ENCODE data around the gene PIR. TPM values are rescaled to one million over a fixed set of nuclear protein-coding genes. Genes with fewer than 3 reads are reported as not detected.

The PIR gene
- polyA plus RNA-seq (2013, experiment 1 of 2; ENCODE audit: insufficient read length): 10.4 TPM
- polyA plus RNA-seq (2013, experiment 2 of 2; ENCODE audit: insufficient read length): 8.7 TPM

- peak; percentile 75 for DNase-seq
Observed at GRCh38 chrX:15493118-15493962, at the start of gene PIR. Gene PIR (minus strand): TSS chrX:15493333. CDS start chrX:15491257, 2,076 bp downstream.

DNA sequence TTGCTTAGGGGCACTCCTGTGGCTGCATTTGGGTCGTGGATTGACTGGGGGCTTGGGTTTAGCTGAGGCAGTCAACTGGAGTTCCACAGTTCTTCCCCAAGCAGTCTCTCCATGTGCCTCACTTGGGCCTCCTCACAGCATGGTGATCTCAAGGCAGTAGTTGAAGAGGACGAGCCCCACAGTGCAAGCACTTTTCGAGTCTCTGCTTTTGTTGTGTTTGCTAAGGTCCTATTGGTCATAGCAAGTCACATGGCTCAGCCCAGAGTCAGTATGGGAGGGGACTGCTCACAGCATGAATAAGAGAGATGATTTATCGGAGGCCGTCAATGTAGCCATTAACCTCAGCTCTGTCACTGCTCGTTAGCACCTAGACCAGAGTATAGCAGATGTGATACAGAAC lies 37.2 kb upstream of the PIR start:
- DNase-seq: no peak

DNA sequence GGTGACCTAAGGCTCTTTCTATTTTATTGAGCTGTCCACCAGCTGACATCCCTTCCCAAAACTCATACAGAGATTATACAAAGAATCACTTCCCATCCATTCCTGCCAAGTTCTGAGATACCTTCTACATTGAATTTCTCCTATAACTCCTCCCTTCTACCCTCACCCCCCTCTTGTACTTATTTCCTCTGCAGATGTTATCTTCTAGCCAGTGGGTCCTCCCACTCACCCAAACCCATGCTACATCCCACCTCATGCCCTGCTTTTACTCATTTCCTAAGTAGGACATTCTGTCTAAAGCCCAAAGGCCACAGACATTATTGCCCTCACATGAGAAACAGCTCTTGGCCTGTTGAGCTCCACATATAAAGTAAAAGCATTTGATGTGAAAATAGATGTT lies 36.0 kb upstream of the PIR start:
- DNase-seq: no peak

DNA sequence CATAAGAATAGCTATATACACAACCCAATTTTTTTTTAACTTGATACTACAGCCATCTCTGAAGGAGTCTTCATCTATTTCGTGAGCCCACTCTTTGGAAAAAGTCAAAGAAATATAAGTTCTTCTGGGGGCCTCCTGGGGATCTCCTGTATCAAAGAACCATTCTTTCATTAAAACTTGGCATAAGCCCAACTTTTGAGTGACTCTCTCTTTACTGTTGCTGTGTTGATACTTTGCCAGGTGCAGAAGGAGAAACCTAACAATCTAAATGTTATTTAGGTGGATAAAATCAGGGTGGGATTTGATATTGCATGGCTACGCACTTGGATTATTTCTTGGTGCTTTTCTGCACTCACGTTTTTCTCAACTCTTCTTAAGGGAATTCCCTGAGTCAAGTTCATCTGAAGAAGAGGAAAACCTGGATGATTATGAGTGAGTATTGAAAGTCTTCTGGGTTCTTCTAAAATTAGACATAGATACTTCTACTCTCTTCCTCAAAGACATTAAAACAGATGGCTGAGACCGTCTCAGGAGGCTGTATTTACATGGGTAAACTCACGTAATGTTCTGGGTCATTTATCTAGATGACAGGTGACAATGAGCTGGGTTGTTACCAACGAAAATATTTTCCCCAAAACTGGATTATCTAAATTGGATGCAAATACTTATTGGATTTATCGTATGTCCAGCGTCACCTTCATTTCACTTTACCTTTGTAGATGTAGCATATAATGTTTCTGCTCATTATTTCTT lies 32.7 kb upstream of the PIR start:
- DNase-seq: no peak

GRCh38 chrX:15524417-15524816 lies 31.3 kb upstream of the PIR start:
- peak; percentile 14 for DNase-seq

- no peak for DNase-seq
Observed at GRCh38 chrX:15523088-15523487, 30.0 kb upstream of the PIR start.

- no peak for DNase-seq
Observed at GRCh38 chrX:15522464-15522863, 29.3 kb upstream of the PIR start.

DNA sequence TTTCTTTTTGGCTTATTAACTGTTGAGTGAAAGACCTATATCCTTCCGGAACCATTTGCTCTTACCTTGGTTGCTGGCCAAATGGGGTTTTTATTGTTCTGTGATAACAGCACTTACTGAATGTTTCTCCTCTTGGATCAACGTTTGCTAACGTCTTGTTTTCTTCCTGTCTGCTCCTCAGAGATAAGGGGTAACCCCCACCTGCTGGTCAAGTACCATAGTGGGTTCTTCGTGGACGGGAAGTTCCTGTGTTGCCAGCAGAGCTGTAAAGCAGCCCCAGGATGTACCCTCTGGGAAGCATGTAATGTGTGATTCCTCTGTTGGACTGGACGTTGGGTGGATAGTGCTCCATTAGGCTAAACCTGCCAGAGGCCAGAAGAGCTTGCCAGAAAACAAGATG lies 22.8 kb upstream of the PIR start:
- no peak for DNase-seq

- DNase-seq: no peak
Observed at GRCh38 chrX:15514279-15514678, 21.1 kb upstream of the PIR start.

DNA sequence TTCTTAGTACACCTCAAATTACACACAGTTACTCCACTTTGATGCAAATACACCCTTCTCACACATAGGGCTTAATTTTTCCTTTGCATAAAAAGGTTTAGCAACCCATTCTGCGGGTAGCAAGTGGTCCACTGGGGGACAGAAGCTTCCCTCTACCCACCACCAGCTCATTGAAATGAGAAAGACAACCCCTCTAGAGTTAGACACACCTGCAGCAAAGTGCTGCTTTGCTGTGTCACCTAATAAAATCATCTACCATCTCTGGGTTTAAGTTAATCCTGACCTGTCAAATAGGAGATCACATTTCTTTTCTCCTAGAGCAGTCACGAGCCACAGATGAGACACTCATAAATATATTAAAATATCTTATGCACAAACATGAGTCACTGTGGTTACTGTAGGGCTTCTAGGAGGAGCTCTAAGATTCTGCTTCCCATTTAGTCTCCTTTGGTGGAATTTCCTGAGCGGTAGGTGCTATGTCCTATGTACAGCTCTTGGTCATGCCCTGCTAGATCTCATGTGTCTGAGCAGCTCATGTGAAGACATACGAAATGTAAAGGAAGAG lies 19.4 kb upstream of the PIR start:
- DNase-seq: no peak

DNA sequence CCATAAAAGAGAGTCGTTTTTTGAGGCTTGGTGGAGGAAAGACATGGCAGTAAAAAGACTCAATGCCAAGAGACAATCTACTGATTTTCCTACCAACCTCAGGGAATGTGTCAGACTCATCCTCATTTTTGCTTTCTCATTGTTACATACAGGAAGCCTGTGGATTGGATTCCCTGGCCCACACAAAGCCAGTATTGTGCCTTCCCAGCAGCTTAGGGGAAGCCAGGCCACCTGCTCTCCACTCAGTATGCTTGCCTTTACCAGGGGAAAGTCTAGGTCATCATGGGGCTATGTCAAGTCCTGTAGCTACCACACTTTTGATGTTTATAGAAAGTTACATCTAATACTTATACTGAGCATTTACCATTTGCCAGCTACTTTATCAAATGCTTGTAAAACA lies 18.4 kb upstream of the PIR start:
- no peak for DNase-seq

- DNase-seq: no peak
Observed at GRCh38 chrX:15509845-15510244, 16.7 kb upstream of the PIR start.

DNA sequence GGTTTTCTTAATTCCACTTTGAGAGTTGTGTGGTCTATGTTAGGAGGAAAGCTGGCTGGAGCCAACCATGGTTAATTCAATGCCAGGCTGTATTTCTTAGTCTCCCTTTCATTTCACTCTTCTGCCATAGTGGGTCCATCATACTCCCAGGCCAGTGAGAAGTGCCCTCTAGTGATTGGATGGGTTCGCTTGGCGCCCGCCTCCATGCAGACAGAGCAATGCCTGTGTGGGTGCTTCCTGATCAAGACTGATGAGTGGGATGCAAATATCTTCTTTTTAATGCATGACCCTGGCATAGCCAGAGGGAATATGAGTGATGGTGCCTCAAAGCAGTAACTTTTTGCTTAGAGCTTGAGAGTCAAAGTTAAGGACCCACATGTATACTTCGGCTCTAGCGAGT lies 13.9 kb upstream of the PIR start:
- no peak for DNase-seq

GRCh38 chrX:15505101-15505500 lies 12.0 kb upstream of the PIR start:
- DNase-seq: no peak

GRCh38 chrX:15504661-15505060 lies 11.5 kb upstream of the PIR start:
- no peak for DNase-seq

- DNase-seq: no peak
Observed at GRCh38 chrX:15501506-15501905, 8.4 kb upstream of the PIR start.

GRCh38 chrX:15500497-15500966 lies 7.4 kb upstream of the PIR start, which contains the start of gene BMX:
Gene BMX (plus strand): TSS chrX:15500807. CDS start chrX:15508354, 7,547 bp downstream.
- no peak for DNase-seq

DNA sequence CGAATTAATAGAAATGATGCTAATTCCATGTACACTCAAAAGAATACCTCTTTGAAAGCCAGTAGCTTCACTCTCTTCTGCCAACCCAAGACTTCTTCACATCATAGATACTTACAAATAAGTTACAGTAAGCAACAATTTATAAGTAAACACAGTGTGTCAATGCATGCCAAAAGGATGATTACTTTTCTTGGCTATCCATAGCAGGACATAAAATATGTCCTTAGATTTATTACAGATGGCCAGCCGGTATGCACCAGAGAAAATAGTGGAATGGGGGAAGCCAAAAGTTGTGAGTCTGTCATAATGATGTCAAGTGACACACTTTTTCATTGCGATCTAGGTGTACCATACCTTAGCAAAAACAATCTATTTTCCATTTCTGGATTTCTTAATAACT lies 6.8 kb upstream of the PIR start:
- DNase-seq: no peak

DNA sequence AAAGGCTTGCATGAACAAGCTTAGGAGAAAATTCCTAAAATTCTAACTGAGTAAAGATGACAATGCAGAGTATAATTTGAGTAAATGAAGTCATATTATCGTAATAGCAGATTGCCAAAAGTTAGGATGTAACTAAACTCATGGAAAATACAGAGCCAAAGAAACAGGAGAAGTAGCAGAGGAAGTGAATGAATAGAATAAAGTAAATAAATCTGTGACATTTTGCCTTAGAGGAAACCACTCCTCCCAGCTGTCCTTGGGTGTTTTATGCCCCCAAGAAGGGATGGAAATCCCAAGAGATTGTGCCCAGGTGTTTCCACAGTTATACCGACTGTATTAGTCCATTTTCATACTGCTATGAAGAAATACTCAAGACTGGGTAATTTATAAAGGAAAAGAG lies 5.6 kb upstream of the PIR start:
- DNase-seq: no peak

DNA sequence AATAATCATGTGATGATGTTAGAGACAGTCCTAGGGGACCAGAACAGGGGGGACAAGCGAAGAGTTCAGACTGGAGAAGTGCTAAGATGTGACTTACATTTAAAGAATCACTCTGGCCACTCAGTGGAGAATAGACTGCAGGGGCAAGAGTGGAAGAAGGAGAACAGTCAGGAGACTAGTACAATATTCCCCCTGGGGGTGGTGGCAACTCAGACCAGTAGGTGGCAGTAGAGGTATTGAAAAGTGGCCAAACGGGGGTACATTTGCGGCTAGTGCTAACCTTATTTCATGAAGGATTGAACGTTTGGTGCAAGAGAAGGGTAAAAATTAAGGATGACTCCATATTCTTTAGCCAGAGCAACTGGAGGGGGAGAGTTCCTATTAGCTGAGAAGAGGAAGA lies 4.7 kb upstream of the PIR start:
- peak; percentile 13 for DNase-seq

GRCh38 chrX:15496824-15497223 lies 3.7 kb upstream of the PIR start:
- no peak for DNase-seq

- DNase-seq: no peak
Observed at GRCh38 chrX:15495801-15496200, 2.7 kb upstream of the PIR start.

DNA sequence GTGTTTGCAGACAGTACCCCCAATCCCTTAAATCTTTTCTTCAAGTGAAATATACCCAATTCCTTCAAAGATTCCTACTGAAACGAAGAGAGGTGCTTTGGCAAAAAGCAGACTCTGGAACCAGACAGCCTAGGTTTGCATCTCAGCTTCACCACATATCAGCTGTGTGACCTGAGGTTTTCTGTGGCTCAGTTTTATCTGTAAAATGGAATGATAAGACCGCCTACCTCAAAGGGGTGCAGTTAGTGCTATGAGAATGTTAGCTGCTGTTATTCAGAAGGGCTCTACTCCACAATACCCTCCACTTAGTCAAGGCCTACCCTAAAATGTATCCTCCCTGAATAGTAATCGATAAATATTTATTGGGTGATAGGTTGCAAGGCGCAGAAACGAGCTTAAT lies 664 bp downstream of the PIR start:
- DNase-seq: no peak

Data from fibroblast of skin of abdomen (primary cell).